K562 (cell line): ENCODE measurements around the gene DLX2. TPM values are rescaled to one million over a fixed set of nuclear protein-coding genes. Genes with fewer than 3 reads are reported as not detected.

Experiments used
- ATAC-seq: fragments of 200-7000 bp; cut with Tn5 transposase; 3 replicates; pipeline ENCODE4 v1.9.1; 2020; ENCODE audit warnings: moderate library complexity
- BruUV-seq: library from RNA; stranded (reverse); fragments of 400-500 nt; replicated peaks from 2 replicates; lab custom pipeline; 2021; lab: Mats Ljungman, UMichigan
- CTCF ChIA-PET: fragments of 300-600 bp; formaldehyde crosslinking; extraction: SDS; loops from one replicate; lab custom pipeline; 2021; ENCODE audit warnings: low intra/inter-chr PET ratio; lab: Yijun Ruan, JAX
- POLR2A ChIA-PET: fragments of 300-600, 350-650 bp; sonication (Branson Sonifier 250); formaldehyde crosslinking; extraction: SDS; loops from one replicate; lab custom pipeline; 2021; ENCODE audit warnings: antibody characterized with exemption, inconsistent platforms; lab: Yijun Ruan, JAX
- DNase-seq, 4 experiments: peaks; one replicate each; pipeline versions ENCODE4 v3.0.0 to v3.0.0-alpha.2; 2011 to 2018; ENCODE audit warnings: low spot score in 3 of 4, mixed read lengths in 3 of 4; ENCODE audit errors: extremely low read depth in 1 of 4
- FAIRE-seq: peaks from 2 replicates; lab custom pipeline; 2011; peaks lifted over from hg19 to GRCh38; lab: Jason Lieb, UNC
- H2AFZ ChIP-seq: 2 replicates; pipeline ENCODE4 v1.6.0; 2011; ENCODE audit warnings: low read depth, low read length, control low read depth, inconsistent platforms
- H3K27ac ChIP-seq: fragments of 200-600 bp; 3 replicates; pipeline ENCODE4 v1.8.0; 2011; ENCODE audit warnings: low read depth, mild to moderate bottlenecking, control low read depth, inconsistent platforms, low read length, moderate library complexity, mixed read lengths; ENCODE audit errors: extremely low read depth
- H3K27me3 ChIP-seq, 2 experiments: fragments of 300-600 bp in 1 of 2; 2 replicates in 1 of 2; 3 replicates in 1 of 2; pipeline versions ENCODE4 v1.6.0 to v1.8.0; 2011; ENCODE audit warnings: inconsistent platforms in 2 of 2, low read length in 2 of 2, mild to moderate bottlenecking in 1 of 2, mixed read lengths in 1 of 2, moderate library complexity in 1 of 2; ENCODE audit not compliant: control insufficient read depth in 2 of 2, insufficient read depth in 2 of 2
- H3K36me3 ChIP-seq: fragments of 300-600 bp; 3 replicates; pipeline ENCODE4 v1.8.0; 2011; ENCODE audit warnings: mild to moderate bottlenecking, low read length, inconsistent platforms; ENCODE audit not compliant: control insufficient read depth, insufficient read depth
- H3K4me1 ChIP-seq, 2 experiments: fragments of 200-600 bp in 1 of 2; replicated peaks in 1 of 2; 2 replicates in 1 of 2; 3 replicates in 1 of 2; pipeline versions ENCODE4 v1.5.1 to v1.8.0; 2011; ENCODE audit warnings: inconsistent platforms in 2 of 2, low read length in 2 of 2, mild to moderate bottlenecking in 1 of 2, mixed read lengths in 1 of 2, moderate library complexity in 1 of 2; ENCODE audit not compliant: control insufficient read depth in 2 of 2, insufficient read depth in 2 of 2
- H3K4me2 ChIP-seq: 2 replicates; pipeline ENCODE4 v1.6.1; 2011; ENCODE audit warnings: low read length, control low read depth, inconsistent platforms, mixed read lengths; ENCODE audit not compliant: insufficient read depth
- H3K4me3 ChIP-seq: fragments of 200-600 bp; sonication (generic), shearing (Covaris generic); 2 replicates; pipeline ENCODE4 v1.5.1; 2016; ENCODE audit warnings: control low read depth, inconsistent platforms
- H3K79me2 ChIP-seq: fragments of 200-600 bp; 3 replicates; pipeline ENCODE4 v1.8.0; 2011; ENCODE audit warnings: low read length, inconsistent platforms; ENCODE audit not compliant: control insufficient read depth, insufficient read depth
- H3K9ac ChIP-seq, 2 experiments: 2 replicates each; pipeline versions ENCODE4 v1.6.0 to v1.6.1; 2011; ENCODE audit warnings: low read depth in 2 of 2, low read length in 2 of 2, control low read depth in 1 of 2, inconsistent platforms in 1 of 2, mild to moderate bottlenecking in 1 of 2, mixed read lengths in 1 of 2; ENCODE audit not compliant: insufficient read depth in 1 of 2
- H3K9me1 ChIP-seq: one replicate; pipeline ENCODE4 v1.6.0; 2011; ENCODE audit warnings: inconsistent platforms, mild to moderate bottlenecking, low read length, moderate library complexity; ENCODE audit not compliant: control insufficient read depth, insufficient read depth
- H3K9me3 ChIP-seq: replicated peaks from 2 replicates; pipeline ENCODE4 v1.5.1; 2011; ENCODE audit warnings: low read depth, low read length, inconsistent platforms; ENCODE audit not compliant: control insufficient read depth, insufficient read depth
- H4K20me1 ChIP-seq: replicated peaks from 2 replicates; pipeline ENCODE4 v1.6.1; 2011; ENCODE audit warnings: low read length, inconsistent platforms, mixed read lengths; ENCODE audit not compliant: control insufficient read depth, insufficient read depth
- C11orf30 ChIP-seq: fragments of 450-650 bp; IDR thresholded peaks from 2 replicates; pipeline ENCODE4 v1.6.1; 2016; ENCODE audit warnings: low read depth, mild to moderate bottlenecking
- DIDO1 ChIP-seq: fragments of 450-650 bp; IDR thresholded peaks from 2 replicates; pipeline ENCODE4 v1.6.1; 2016; ENCODE audit warnings: low read depth, missing biosample characterization, missing genetic modification characterization
- HDAC1 ChIP-seq, 2 experiments: fragments of 450-650 bp; IDR thresholded peaks; 2 replicates each; pipeline ENCODE4 v1.6.1; 2016 to 2017; ENCODE audit warnings: inconsistent platforms in 1 of 2, mild to moderate bottlenecking in 1 of 2, moderate library complexity in 1 of 2
- MCM2 ChIP-seq: fragments of 450-650 bp; IDR thresholded peaks from 2 replicates; pipeline ENCODE4 v1.6.1; 2017; ENCODE audit warnings: low read depth, mild to moderate bottlenecking
- MXI1 ChIP-seq: IDR thresholded peaks from 2 replicates; pipeline ENCODE4 v1.6.1; 2011; ENCODE audit warnings: low read depth, mild to moderate bottlenecking, improper control_type of control experiment, low read length
- POLR2H ChIP-seq: IDR thresholded peaks from 2 replicates; pipeline ENCODE4 v1.6.1; 2016; ENCODE audit warnings: missing genetic modification characterization, low read depth, mild to moderate bottlenecking, control low read depth, missing compliant biosample characterization, moderate library complexity
- RB1 ChIP-seq: fragments of 450-650 bp; IDR thresholded peaks from 2 replicates; pipeline ENCODE4 v1.6.1; 2017; ENCODE audit warnings: low read depth, mild to moderate bottlenecking
- TSC22D4 ChIP-seq: fragments of 450-650 bp; IDR thresholded peaks from 2 replicates; pipeline ENCODE4 v1.6.1; 2016; ENCODE audit warnings: missing genetic modification characterization, missing biosample characterization, control low read depth
- ZNF3 ChIP-seq: fragments of 250-450 bp; sonication (Bioruptor Pico); IDR thresholded peaks from 2 replicates; pipeline ENCODE4 v1.5.0; 2021; ENCODE audit warnings: mild to moderate bottlenecking, moderate library complexity
- ZNF444 ChIP-seq: fragments of 250-450 bp; sonication (Bioruptor Pico); IDR thresholded peaks from 2 replicates; pipeline ENCODE4 v1.4.0; 2020; ENCODE audit warnings: mild to moderate bottlenecking, moderate library complexity
- WGBS: fragments of 100-300 bp; shearing (Covaris generic); methylation state at CpG from one replicate; pipeline ENCODE4 v1.1.6; 2016; ENCODE audit warnings: low coverage, mixed read lengths; ENCODE audit not compliant: insufficient coverage; ENCODE audit errors: missing lambda C conversion rate; 5-methylcytosine and 5-hydroxymethylcytosine counted together
- in situ Hi-C: fragments of 300-500 bp; cut with MboI; formaldehyde crosslinking; loops from 4 replicates; pipeline ENCODE4 v1.15.0; 2018; ENCODE audit warnings: inconsistent platforms, mixed read lengths
- intact Hi-C: fragments of 100-400 bp; cut with micrococcal nuclease; formaldehyde crosslinking; loops from 2 replicates; pipeline ENCODE4 v1.14.2; 2022
- polyA plus RNA-seq, 8 experiments: library from polyadenylated mRNA; depleted of rRNA in 4 of 8; stranded (reverse) in 5 of 8; unstranded in 3 of 8; fragments of >200 nt; fragmentation: Nextera tagmentation in 2 of 8; fragmentation: Illumina TruSeq in 1 of 8; extraction: Ambion mirVana in 2 of 8; extraction: Trizol in 1 of 8; gene quantifications; 2 replicates each; pipeline versions ENCODE4 v1.2.1 to v1.2.3, GENCODE V29; 2011 to 2014; ENCODE audit warnings: inconsistent platforms in 1 of 8, missing spikeins in 1 of 8
- total RNA-seq, 7 experiments: library from RNA; depleted of rRNA in 6 of 7; stranded (reverse); fragments of >200 nt in 6 of 7; fragmentation: Illumina TruSeq in 2 of 7; extraction: Trizol in 2 of 7; gene quantifications; 2 replicates each; pipeline versions ENCODE4 v1.2.1 to v1.2.3, GENCODE V29; 2011 to 2021; ENCODE audit warnings: low replicate concordance in 1 of 7
- TF ChIP-seq, protein P1 (sequence below): IDR thresholded peaks from 2 replicates; pipeline ENCODE4 v1.6.1; 2012; ENCODE audit warnings: low read depth, low read length, improper control_type of control experiment, borderline replicate concordance

The DLX2 gene
- total and polyA plus RNA-seq, 9 of the 15 experiments (the other 6 are each of a cell fraction or from before 2014, with no cell fraction given), result 0.14 to 4.3 (median 0.86) TPM

DNA sequence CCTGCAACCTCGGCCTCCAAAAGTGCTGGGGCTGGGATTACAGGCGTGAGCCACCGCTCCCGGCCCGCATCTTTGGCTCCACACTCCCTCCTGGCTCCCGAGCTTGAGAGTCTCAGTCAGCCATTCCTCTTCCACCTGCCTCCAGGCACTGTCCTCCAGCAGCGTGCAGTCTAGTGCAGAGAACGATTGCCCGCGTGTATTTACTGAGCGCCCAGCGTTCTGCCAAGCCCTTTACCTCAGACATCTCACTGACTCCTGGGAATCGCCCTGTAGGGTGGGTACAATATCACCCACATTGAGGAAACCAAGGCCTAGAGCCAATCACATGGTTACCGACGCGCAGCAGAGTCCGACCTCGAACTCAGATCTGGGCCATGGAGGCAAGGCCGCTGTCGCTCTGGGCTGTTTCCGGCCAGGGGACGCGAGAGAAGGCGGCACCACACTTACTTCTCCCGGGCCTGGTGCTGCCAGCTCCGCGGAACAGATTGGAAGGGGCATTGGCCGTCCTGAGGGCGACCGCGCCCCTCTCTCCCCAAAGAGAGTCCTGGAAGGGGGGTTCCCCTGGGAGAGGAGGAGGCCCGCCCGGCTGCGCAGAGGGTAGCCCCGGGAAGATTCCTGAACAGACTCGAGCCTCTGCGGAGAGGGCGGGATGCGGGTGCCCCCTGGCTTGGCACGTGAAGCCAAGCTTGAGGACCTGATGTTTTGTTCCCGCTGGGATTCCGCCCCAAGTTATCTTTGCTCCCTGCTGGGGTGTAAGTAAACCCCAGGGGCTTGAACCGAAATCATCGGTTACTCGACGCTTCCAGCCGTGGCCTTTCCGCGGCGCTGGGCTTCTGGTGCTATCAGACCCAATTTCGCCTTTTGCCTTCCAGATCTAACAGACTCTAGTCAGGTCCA, 5.2 kb upstream of the DLX2 start:
- intact Hi-C loops, result loop anchor here (10.0 kb wide), 1 partner anchor 183 kb away; the partner anchor contains the start of gene HAT1
- H3K27me3 ChIP-seq, result no peaks in the 10 kb centered on the region

More for the DNA sequence above, 5.2 kb upstream of the DLX2 start:
- ATAC-seq (no peak), FAIRE-seq (no peak), DNase-seq (no peak)
- no peak overlapping the region for H3K9ac ChIP-seq
- no peaks in the 10 kb centered on the region for H3K79me2 ChIP-seq
- no peaks in the 10 kb centered on the region for H4K20me1 ChIP-seq
- POLR2A ChIA-PET, result interaction anchor here (0.6 to 0.8 kb wide), 2 partner anchors 107 to 1412 kb away, joined by 3 read pairs; no protein-coding TSS in a partner anchor
- in situ Hi-C loops, result loop anchor here (5.0 to 25.0 kb wide), 4 partner anchors 291 to 1146 kb away; no protein-coding TSS in a partner anchor
- H3K9me1 ChIP-seq, result no peaks in the 10 kb centered on the region
- no peaks in the 10 kb centered on the region for H3K36me3 ChIP-seq
- no peaks in the 10 kb centered on the region; the same call in 1 of the 2 replicates for H3K9me3 ChIP-seq
- H2AFZ ChIP-seq, result no peak overlapping the region
- TF ChIP-seq MCM2, result no peak
- no peak for TF ChIP-seq RB1
- TF ChIP-seq, protein P1, sequence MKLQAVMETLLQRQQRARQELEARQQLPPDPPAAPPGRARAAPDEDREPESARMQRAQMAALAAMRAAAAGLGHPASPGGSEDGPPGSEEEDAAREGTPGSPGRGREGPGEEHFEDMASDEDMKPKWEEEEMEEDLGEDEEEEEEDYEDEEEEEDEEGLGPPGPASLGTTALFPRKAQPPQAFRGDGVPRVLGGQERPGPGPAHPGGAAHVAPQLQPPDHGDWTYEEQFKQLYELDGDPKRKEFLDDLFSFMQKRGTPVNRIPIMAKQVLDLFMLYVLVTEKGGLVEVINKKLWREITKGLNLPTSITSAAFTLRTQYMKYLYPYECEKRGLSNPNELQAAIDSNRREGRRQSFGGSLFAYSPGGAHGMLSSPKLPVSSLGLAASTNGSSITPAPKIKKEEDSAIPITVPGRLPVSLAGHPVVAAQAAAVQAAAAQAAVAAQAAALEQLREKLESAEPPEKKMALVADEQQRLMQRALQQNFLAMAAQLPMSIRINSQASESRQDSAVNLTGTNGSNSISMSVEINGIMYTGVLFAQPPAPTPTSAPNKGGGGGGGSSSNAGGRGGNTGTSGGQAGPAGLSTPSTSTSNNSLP, result no peak
- no peak for TF ChIP-seq ZNF3
- no peak for TF ChIP-seq TSC22D4 (tag)
- no peak for TF ChIP-seq MXI1
- no peak for TF ChIP-seq DIDO1
- TF ChIP-seq POLR2H (tag), result no peak
- no peak for TF ChIP-seq ZNF444 (CRISPR knock-in tag)
- no peak for TF ChIP-seq HDAC1 (IDR thresholded peaks at IDR 0.05)
- TF ChIP-seq C11orf30, result no peak
- H3K27ac ChIP-seq, result no peak overlapping the region
- CTCF ChIA-PET, result interaction anchor here (0.7 kb wide), 1 partner anchor 988 kb away, joined by 3 read pairs; no protein-coding TSS in a partner anchor
- peaks cover 4 to 34% of the 10 kb centered on the region in 2 experiments for H3K4me1 ChIP-seq
- H3K4me3 ChIP-seq, result no peak overlapping the region
- BruUV-seq, result no TSS peak
- H3K4me2 ChIP-seq, result no peak overlapping the region
- WGBS, result 79% methylated on average over 46 of the region's 51 CpGs
